Parathyroid adenoma (tissue), 2 donors: Measurements from ENCODE around the gene LRBA.

ENCODE experiments used
- H2AFZ ChIP-seq: fragments of 300-600 bp; sonication (generic); one replicate; pipeline ENCODE4 v1.7.0; 2017; ENCODE audit warnings: antibody characterized with exemption, mild to moderate bottlenecking
- H3K27ac ChIP-seq: fragments of 300-600 bp; sonication (generic); one replicate; pipeline ENCODE4 v1.7.0; 2017
- H3K27me3 ChIP-seq: fragments of 300-600 bp; sonication (generic); one replicate; pipeline ENCODE4 v1.7.0; 2017; ENCODE audit warnings: low read length; ENCODE audit not compliant: control insufficient read depth, insufficient read depth
- H3K36me3 ChIP-seq: fragments of 300-600 bp; sonication (generic); one replicate; pipeline ENCODE4 v1.7.0; 2017; ENCODE audit warnings: low read length; ENCODE audit not compliant: control insufficient read depth, insufficient read depth
- H3K4me1 ChIP-seq: fragments of 300-600 bp; sonication (generic); one replicate; pipeline ENCODE4 v1.7.0; 2017; ENCODE audit warnings: control low read depth
- H3K4me2 ChIP-seq: fragments of 300-600 bp; sonication (generic); one replicate; pipeline ENCODE4 v1.7.0; 2017; ENCODE audit warnings: low read length
- H3K4me3 ChIP-seq: fragments of 300-600 bp; sonication (generic); one replicate; pipeline ENCODE4 v1.7.0; 2017; ENCODE audit warnings: low read depth, low read length
- H3K79me2 ChIP-seq: fragments of 300-600 bp; sonication (generic); one replicate; pipeline ENCODE4 v1.7.0; 2017; ENCODE audit warnings: control low read depth
- H3K9ac ChIP-seq: fragments of 300-600 bp; sonication (generic); one replicate; pipeline ENCODE4 v1.7.0; 2017; ENCODE audit warnings: mild to moderate bottlenecking
- H3K9me3 ChIP-seq: fragments of 300-600 bp; sonication (generic); one replicate; pipeline ENCODE4 v1.7.0; 2017; ENCODE audit warnings: low read length; ENCODE audit not compliant: control insufficient read depth
- TF ChIP-seq, protein P1 (sequence below): fragments of 300-600 bp; sonication (generic); IDR thresholded peaks from one replicate; pipeline ENCODE4 v1.7.0; 2017; ENCODE audit warnings: antibody characterized with exemption, mild to moderate bottlenecking
- donor health status: primary hyperparathyroidism.

The LRBA gene

DNA sequence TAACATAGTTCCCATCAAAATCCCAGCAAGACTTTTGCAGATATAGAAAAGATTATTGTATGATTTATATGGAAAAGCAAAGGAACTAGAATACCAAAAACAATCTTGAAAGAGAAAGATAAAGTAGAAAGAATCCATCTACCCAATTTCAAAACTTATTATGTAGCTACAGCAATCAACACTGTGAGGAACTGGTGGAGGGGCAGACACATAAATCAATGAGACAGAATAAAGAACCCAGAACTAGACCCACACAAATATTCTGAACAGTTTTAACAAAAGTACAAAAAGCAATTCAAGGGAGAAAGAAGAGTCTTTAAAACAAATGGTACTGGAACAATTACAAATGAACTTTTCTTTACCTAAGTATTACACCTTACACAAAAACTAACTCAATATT lies 67.0 kb downstream of the LRBA start:
- Histone ChIP-seq H3K9ac (no peak overlapping the region), H3K27me3 (no peaks in the 10 kb centered on the region), H3K4me1 (no peaks in the 10 kb centered on the region), H3K27ac (no peak overlapping the region), H2AFZ (no peak overlapping the region), H3K36me3 (no peaks in the 10 kb centered on the region), H3K79me2 (no peaks in the 10 kb centered on the region), H3K9me3 (no peaks in the 10 kb centered on the region), H3K4me2 (no peak overlapping the region), H3K4me3 (no peak overlapping the region)
- TF ChIP-seq, protein P1, sequence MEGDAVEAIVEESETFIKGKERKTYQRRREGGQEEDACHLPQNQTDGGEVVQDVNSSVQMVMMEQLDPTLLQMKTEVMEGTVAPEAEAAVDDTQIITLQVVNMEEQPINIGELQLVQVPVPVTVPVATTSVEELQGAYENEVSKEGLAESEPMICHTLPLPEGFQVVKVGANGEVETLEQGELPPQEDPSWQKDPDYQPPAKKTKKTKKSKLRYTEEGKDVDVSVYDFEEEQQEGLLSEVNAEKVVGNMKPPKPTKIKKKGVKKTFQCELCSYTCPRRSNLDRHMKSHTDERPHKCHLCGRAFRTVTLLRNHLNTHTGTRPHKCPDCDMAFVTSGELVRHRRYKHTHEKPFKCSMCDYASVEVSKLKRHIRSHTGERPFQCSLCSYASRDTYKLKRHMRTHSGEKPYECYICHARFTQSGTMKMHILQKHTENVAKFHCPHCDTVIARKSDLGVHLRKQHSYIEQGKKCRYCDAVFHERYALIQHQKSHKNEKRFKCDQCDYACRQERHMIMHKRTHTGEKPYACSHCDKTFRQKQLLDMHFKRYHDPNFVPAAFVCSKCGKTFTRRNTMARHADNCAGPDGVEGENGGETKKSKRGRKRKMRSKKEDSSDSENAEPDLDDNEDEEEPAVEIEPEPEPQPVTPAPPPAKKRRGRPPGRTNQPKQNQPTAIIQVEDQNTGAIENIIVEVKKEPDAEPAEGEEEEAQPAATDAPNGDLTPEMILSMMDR, result no peak

DNA sequence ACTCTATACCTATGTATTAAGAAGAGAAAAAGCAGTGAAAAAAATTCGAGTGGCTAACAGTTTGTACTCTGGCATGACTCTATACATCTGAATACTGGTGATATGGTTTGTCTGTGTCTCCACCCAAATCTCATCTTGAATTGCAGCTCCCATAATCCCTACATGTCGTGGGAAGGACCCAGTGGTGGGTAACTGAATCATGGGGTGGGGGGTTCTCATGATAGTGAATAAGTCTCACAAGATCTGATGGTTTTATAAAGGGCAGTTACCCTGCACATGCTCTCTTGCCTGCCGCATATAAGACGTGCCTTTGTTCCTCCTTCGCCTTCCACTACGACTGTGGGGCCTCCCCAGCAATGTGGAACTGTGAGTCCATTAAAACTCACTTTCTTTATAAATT lies 70.4 kb downstream of the LRBA start:
- no peaks in the 10 kb centered on the region for H3K79me2 ChIP-seq
- no peak overlapping the region for H3K27ac ChIP-seq
- H3K4me3 ChIP-seq, result no peak overlapping the region
- no peak overlapping the region for H2AFZ ChIP-seq
- H3K36me3 ChIP-seq, result no peaks in the 10 kb centered on the region
- no peaks in the 10 kb centered on the region for H3K9me3 ChIP-seq
- H3K27me3 ChIP-seq, result no peaks in the 10 kb centered on the region
- H3K4me2 ChIP-seq, result no peak overlapping the region
- H3K9ac ChIP-seq, result no peak overlapping the region
- no peaks in the 10 kb centered on the region for H3K4me1 ChIP-seq
- TF ChIP-seq, protein P1, result no peak

DNA sequence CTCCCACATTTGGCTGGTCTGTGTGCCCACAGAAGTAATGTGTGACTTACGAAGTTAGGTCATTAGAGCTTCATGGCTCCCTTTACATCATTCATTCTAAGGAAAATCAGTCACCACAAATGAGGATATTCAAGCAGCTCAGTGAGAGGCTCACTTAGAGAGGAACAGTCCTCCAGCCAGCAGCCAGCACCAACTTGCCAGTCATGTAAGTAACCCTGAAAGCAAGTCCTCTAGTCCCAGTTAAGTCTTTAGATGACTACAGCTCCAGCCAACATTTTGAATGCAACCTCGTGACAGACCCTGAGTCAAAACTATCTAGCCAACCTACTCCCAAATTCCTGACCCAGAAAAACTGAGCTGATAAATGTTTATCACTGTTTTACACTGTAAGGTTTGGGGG lies 71.3 kb downstream of the LRBA start:
- TF ChIP-seq, protein P1, result no peak
- Histone ChIP-seq H3K4me2 (no peak overlapping the region), H3K9me3 (no peaks in the 10 kb centered on the region), H2AFZ (no peak overlapping the region), H3K36me3 (no peaks in the 10 kb centered on the region), H3K79me2 (no peaks in the 10 kb centered on the region), H3K4me1 (no peaks in the 10 kb centered on the region), H3K4me3 (no peak overlapping the region), H3K27me3 (no peaks in the 10 kb centered on the region), H3K9ac (no peak overlapping the region), H3K27ac (no peak overlapping the region)

DNA sequence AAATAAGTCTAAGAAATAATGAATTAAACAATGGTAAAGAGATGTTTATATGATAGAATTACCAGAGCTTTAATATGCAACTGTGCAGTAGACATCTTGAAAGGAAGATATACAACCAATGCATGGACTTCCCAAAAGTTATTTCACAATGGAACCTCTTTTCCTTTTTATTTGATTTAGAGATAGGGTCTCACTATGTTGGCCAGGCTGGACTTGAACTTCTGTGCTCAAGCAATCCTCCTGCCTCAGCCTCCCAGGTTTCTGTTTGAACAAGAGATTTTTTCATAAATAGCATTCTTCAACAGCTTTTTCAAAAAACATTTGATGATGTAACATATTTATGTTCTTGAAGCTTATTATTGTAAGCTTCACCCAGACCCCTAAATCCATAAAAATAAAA lies 72.0 kb downstream of the LRBA start:
- Histone ChIP-seq H3K9ac (no peak overlapping the region), H2AFZ (no peak overlapping the region), H3K4me3 (no peak overlapping the region), H3K27me3 (no peaks in the 10 kb centered on the region), H3K79me2 (no peaks in the 10 kb centered on the region), H3K4me2 (no peak overlapping the region), H3K27ac (no peak overlapping the region), H3K36me3 (no peaks in the 10 kb centered on the region), H3K4me1 (no peaks in the 10 kb centered on the region), H3K9me3 (no peaks in the 10 kb centered on the region)
- TF ChIP-seq, protein P1, result no peak

DNA sequence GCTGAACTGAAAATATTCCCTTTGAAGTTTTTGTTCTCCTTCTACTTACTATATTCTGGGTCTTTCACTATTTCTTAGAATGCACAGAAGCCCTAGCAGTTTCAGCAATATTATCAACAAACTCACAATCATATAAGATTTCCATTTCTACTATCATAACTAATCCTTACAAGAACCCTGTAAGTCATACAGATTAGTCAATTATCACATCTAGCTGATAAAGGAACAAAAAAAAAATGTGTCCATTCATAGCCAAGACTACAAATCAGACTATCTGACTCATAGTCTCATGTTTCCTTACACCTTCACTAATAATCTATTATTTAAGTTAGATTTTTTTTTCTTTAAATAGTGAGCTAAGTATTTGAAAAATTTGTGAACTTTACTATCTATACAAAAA lies 72.5 kb downstream of the LRBA start:
- no peaks in the 10 kb centered on the region for H3K9me3 ChIP-seq
- no peaks in the 10 kb centered on the region for H3K27me3 ChIP-seq
- no peak overlapping the region for H2AFZ ChIP-seq
- TF ChIP-seq, protein P1, result no peak
- H3K79me2 ChIP-seq, result no peaks in the 10 kb centered on the region
- no peak overlapping the region for H3K9ac ChIP-seq
- H3K4me3 ChIP-seq, result no peak overlapping the region
- no peaks in the 10 kb centered on the region for H3K4me1 ChIP-seq
- H3K4me2 ChIP-seq, result no peak overlapping the region
- H3K27ac ChIP-seq, result no peak overlapping the region
- no peaks in the 10 kb centered on the region for H3K36me3 ChIP-seq
